AG09309 (cell line): Measurements from ENCODE around the gene B3GNT5.
A peak's percentile ranks its signal among the peaks of the same experiment; 100 is the strongest.

Experiments
- DNase-seq: peaks from one replicate; pipeline ENCODE4 v3.0.0-alpha.2; 2010; ENCODE audit warnings: low read depth
- H3K4me3 ChIP-seq: 2 replicates; pipeline ENCODE4 v1.5.1; 2011; ENCODE audit warnings: mild to moderate bottlenecking, low read depth, low read length, moderate library complexity; ENCODE audit not compliant: control insufficient read depth
- CTCF ChIP-seq: IDR thresholded peaks from 2 replicates; pipeline ENCODE4 v1.5.1; 2011; ENCODE audit warnings: mild to moderate bottlenecking, low read depth, low read length, inconsistent platforms; ENCODE audit not compliant: insufficient read depth, control insufficient read depth; ENCODE audit errors: missing control alignments

Gene B3GNT5

GRCh38 chr3:183254487-183255347, 1.7 kb downstream of the B3GNT5 start:
- no peak for DNase-seq
- peak overlapping the region; percentile 64 for H3K4me3 ChIP-seq
- no peak for TF ChIP-seq CTCF

DNA sequence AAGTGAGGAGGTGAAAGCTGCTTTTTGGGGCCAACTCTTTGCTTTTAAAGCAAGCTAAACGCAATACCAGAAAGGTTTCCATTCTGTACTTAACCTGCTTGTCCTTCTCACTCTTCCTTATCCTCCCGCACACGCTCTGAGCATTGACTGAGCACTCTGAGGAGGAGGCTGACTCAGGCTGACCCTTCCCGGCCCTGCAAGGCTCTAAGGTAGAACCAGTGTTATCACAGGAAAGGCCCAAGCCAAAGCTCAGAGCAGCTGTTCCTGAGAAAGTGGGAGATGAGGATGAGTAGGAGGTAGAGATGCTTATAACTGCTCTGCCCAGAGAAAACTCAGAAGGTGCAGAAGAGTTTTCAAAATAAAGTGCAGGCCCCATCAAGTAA, 2.3 kb downstream of the B3GNT5 start:
- TF ChIP-seq CTCF = no peak
- no peak overlapping the region for H3K4me3 ChIP-seq
- DNase-seq = no peak

DNA sequence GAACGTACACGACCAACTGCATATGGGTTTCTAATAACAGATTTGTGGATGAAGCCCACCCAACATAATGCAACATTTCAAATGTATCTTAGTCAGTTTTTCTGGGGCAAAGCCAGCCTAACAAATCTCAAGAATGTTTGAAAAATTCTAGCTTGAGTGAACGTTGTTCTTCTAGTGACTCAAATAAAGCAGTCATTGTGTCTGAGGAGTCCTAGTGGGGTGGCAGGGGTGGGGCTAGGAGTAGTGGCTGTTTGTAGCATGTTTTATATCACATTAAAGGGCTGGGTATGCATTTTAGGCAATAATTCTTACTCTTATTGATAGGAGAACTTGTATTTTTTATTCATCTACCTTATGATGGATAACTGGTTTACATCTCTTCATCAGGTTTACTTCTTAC, 6.0 kb downstream of the B3GNT5 start:
- TF ChIP-seq CTCF = no peak
- no peak overlapping the region for H3K4me3 ChIP-seq
- DNase-seq = no peak

- no peak for DNase-seq
- no peak for TF ChIP-seq CTCF
- H3K4me3 ChIP-seq = no peak overlapping the region
Measured at GRCh38 chr3:183259621-183260020, 6.6 kb downstream of the B3GNT5 start.

GRCh38 chr3:183260167-183260904, 7.3 kb downstream of the B3GNT5 start:
- no peak for DNase-seq
- TF ChIP-seq CTCF = no peak
- no peak overlapping the region for H3K4me3 ChIP-seq

GRCh38 chr3:183261151-183261724, 8.2 kb downstream of the B3GNT5 start:
- no peak for DNase-seq
- TF ChIP-seq CTCF = no peak

More at GRCh38 chr3:183261151-183261724, 8.2 kb downstream of the B3GNT5 start:
- H3K4me3 ChIP-seq = no peak overlapping the region
